ENCODE results near the gene CALML6.
"Not testable (repeated sequence)": the region's sequence is repeated elsewhere in the genome, so short reads cannot be mapped to it uniquely, and the experiment has no call there.

CALML6 gene

GRCh38 chr1:1876335-1876930, 38.6 kb upstream of the CALML6 start:
- TF ChIP-seq CTCF (IDR thresholded peaks at IDR 0.05; ENCODE audit: low read depth, low read length): no peak
- no peak for DNase-seq (ENCODE audit: extremely low read depth, low read depth)

DNA sequence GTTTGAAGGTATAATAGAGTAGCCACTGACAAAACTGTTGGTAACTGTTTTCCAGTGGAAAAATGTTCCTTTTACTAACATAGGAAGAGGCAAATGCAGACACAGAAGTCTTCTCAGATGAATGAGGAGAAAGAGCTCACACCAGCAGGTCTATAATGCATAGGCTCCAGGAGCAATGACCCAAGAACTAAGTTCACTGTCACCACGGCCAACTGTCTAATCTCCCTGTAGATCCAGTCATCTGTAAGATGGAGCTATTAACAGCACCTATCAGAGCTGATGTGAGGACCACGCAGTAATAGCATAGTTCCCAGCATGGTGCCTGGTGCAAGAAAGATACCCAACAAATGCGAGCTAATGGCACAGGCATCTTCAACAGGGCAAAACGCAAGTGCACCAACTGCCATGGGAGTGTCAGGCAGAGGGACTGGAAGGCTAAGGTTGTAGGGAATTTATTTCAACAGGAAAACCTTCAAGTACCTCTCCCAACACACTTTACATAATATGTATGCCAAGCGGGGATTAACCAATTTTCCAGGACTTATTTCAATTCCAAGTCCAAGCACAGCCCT, 37.1 kb upstream of the CALML6 start:
- no peak for DNase-seq (ENCODE audit: extremely low read depth, low read depth)
- no peak for TF ChIP-seq CTCF (IDR thresholded peaks at IDR 0.05; ENCODE audit: low read depth, low read length)

DNA sequence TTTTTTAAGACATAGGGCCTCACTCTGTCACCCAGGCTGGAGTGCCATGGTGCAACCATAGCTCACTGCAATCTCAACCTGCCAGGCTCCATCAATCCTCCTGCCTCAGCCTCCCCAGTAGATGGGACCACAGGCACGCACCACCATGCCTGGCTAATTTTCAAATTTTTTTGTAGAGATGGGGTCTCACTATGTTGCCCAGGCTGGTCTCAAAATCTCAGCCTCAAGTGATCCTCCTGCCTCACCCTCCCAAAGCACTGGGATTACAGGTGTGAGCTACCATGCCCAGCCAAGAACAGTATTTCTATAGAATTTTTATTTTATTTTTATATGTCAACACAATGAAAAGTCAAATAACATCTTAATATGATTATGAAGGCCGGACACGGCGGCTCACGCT, 35.1 kb upstream of the CALML6 start:
- no peak for DNase-seq (ENCODE audit: extremely low read depth, low read depth)
- no peak for TF ChIP-seq CTCF (IDR thresholded peaks at IDR 0.05; ENCODE audit: low read depth, low read length)

DNA sequence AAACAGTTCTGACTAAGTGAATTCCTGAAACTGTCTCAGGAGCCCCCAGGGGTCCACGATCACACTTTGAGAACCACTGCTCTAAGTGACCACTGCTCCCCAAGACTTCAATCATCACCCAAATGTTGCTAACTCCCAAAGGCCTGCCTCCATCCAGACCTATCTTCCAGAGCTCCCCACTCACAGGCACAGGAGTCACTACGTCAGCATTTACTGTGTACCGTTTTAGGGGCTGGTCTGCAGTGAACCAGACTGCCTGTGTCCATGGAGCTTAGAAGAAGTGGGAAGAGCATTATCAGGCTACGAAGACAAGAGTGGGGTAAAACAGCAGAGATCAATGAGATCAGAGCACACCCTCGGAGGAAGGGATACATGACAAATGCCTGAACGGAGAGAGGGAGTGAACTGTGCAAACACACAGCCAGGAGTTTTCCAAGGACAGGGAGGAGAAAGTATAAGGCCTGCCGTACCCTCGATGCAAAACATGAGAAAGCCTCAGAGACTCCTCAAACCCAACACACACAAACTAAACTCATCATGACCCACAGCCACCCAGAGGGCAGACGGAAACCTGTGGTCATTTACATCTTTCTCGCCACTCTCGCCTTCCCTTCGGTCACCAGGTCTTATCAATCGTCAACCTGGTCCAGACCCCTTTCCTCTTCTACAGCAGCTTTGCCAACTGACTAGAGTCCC, 34.3 kb upstream of the CALML6 start:
- DNase-seq (ENCODE audit: extremely low read depth, low read depth): no peak
- TF ChIP-seq CTCF (IDR thresholded peaks at IDR 0.05; ENCODE audit: low read depth, low read length): no peak

DNA sequence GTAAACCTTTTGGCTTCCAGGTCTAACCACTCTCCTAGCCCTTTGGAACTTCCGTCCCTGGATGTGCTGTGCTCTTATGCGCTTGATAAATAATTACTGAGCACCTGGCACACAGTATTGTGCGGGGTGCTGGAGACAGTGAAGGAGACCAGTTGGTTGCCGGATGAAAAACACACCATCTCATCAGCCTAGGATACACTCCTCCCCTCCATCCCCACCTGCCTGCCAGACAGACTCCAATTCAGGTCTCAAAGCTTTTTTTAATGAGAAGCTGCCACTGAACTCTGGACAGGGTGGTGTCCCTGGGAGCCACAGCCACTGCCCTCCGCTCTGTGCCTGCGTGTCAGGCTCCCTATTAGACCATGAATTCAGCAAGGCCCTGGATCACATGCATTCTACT, 33.3 kb upstream of the CALML6 start:
- no peak for DNase-seq (ENCODE audit: extremely low read depth, low read depth)
- TF ChIP-seq CTCF (IDR thresholded peaks at IDR 0.05; ENCODE audit: low read depth, low read length): no peak

GRCh38 chr1:1883092-1883873, 31.8 kb upstream of the CALML6 start:
- DNase-seq (ENCODE audit: extremely low read depth, low read depth): no peak

DNA sequence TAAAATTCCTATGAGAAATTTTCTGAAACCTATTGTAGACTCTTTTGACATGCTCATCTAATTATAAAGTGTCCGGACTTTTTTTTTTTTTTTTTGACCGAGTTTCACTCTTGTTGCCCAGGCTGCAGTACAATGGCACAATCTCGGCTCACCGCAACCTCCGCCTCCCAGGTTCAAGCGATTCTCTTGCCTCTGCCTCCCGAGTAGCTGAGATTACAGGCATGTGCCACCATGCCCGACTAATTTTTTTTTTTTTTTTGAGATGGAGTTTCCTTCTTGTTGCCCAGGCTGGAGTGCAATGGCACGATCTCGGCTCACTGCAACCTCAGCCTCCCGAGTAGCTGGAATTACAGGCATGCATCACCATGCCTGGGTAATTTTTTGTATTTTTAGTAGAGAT, 31.2 kb upstream of the CALML6 start:
- DNase-seq (ENCODE audit: extremely low read depth, low read depth): not testable (repeated sequence)

More at GRCh38 chr1:1883092-1883873, 31.8 kb upstream of the CALML6 start:
- TF ChIP-seq CTCF (IDR thresholded peaks at IDR 0.05; ENCODE audit: low read depth, low read length): no peak
